HG03196 (cell line): ENCODE measurements around the gene MFAP4.

Experiments
- ATAC-seq: cut with Tn5 transposase; IDR thresholded peaks from one replicate; pipeline ENCODE4 v1.9.1; 2021; ENCODE audit not compliant: unreplicated experiment

Gene MFAP4, protein sequence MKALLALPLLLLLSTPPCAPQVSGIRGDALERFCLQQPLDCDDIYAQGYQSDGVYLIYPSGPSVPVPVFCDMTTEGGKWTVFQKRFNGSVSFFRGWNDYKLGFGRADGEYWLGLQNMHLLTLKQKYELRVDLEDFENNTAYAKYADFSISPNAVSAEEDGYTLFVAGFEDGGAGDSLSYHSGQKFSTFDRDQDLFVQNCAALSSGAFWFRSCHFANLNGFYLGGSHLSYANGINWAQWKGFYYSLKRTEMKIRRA

DNA sequence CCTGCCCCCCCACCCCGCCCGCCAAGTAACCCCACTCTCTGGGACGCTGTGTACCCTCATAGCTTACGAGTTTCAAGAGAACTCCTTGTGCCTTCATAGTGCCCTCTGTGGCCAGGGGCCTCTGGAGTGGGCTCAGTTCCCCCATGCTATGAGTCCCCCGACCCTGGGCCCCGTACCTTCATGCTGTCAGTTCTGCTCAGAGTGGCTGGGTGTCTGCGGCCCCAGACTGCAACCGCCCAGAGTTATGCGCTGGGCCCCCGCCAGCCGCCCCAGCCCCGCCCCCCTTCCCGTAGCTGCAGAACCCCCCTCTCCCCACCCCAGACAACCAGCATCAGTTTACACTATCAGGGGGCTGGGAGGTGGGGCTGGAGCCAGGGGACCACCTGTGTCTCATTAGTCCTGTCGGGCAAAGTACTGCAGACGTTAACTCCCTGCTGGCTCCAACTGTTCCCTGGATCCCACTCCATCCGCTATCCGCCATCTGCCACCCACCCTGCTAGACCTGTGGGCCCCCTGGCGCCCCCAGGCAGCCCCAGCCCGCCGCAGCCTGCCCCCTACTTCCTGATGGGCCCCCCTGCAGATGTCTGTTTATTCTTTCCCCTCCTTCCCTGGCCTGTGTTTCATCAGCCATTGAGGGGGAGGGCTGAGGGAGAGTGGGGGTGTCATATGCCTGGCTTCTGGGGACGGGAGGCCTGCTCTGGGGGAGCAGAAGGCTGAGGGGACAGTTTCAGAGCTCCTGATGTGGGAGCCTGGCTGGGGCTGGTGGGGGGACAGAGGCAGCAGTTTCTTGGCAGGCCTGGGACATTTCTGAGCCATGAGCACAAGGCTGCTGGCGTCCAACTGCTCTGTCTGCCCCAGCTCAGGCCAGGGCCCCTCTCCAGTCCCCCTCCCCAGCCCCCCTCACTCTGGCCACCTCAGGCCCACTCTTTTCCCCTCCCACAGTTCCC lies at the start of gene MFAP4:
Gene MFAP4, minus strand, starts transcription at position 217 of the 947 bp plus-strand sequence. Its CDS starts 35 bp downstream, at position 182.
- no peak for ATAC-seq

DNA sequence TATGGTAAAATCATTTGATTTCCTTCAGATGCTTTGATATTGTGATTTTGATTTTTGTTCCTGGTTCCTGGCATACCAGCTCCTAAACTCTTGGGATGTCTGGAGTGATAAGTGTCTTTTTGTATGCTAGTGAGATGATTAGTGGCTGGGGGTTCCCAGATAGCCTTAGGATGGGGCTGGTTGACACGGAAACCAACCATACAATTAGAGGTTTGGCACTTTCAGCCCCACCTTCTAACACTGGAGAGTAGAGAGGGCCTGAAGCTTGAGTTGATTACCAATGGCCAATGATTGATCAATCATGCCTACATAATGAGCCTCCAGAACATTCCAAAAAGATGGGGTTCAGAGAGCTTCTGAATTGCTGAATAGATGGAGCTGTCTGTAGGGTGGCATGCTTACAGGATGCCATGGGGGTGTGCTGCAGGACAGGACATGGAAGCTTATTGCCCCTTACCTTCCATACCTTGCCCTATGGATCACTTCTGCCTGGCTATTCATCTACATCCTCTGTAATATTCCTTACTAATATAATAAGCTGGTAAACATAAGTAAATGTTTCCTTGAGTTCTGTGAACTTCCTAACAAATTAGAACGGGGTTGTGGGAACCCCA lies 46.8 kb upstream of the MFAP4 start:
- ATAC-seq, result no peak

DNA sequence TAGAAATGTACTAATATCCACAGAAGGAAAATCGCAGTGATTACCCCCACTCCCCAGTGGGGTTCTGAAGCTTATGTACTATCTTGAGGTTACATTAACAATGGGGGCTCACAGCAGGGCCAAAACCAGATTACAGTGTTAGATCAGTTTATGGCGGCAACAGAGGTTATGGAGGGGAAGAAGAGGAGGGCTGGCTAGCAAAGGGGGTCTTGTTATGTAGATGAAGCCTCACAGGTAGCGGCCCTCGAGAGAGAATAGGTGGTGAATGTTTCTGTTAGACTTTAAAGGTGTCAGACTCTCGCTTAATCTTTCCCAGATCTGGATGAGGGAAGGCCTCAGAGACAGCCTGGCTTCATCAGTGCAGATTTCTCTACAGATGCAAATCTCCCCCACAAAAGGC lies 46.3 kb upstream of the MFAP4 start:
- no peak for ATAC-seq

DNA sequence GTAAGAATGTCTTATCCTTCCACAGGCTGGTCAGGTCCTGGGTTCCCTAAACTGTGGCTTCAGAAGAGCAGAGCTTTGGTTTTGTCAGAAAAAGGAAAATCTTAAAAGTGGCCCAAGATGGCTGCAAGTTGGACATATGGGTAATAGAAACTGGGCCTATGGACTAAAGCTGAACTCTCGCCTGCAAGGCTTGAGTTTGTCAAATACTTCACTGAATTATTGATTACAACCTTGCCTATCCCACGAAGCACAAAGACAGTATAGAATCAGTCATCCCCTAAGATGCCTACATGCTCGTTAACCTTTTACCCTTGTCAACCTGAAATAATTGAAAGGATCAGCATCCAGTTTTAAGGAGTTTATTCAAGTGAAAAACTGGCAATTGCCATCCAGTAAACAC lies 44.7 kb upstream of the MFAP4 start:
- no peak for ATAC-seq

DNA sequence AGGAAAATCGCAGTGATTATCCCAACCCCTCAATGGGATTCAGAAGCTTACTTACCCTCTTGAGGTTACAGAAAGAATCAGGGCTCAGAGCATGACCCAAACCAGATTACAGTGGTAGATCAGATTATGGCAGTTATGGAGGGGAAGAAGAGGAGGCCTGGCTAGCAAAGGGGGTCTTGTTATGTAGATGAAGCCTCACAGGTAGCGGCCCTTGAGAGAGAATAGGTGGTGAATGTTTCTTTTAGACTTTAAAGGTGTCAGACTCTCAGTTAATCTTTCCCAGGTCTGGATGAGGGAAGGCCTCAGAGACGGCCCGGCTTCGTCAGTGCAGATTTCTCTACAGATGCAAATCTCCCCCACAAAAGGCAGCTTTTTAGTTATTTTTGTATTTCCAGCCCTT lies 39.6 kb upstream of the MFAP4 start:
- no peak for ATAC-seq

DNA sequence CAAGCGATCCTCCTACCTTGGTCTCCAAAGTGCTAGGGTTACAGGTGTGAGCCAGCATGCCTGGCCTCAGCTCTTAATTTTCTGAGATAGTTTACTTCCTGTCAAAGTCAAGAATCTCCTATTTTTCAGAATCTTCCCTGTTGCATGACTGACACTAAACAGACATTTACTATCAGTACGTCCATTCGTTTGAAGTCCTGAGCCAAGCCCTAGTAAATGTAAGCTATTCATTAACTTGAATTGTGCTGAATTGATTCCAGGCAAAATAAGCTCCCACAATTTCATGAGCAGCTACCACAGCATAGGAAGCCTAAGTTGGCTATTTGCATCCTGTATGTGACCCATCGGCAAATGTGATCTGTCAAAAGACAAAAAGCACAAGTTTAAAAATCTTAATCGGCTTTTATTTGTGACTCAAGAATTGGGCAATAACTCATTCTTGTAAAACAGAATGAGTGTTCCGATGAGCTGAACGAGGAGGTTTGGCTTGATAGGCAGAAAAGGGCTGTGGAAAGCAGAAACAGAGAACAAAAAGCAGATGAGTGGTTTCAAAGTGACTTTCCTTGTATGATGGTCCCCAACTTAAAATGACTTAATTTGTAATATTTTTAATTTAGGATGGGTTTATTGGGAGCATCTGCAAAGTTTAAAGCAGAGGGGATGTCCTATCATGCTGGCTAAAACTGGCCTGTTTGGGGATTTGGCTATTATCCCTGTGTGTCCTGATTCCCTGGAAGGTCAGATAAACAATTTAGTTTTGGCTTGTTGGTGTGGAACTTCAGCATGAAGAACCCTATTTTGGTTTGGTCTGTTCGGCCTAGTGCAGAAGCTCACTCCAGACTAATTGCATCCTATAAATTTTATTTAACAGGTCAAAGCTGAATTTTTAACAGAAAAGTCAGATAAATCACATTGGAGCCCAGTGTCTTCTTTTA lies 38.2 kb upstream of the MFAP4 start:
- ATAC-seq, result no peak

DNA sequence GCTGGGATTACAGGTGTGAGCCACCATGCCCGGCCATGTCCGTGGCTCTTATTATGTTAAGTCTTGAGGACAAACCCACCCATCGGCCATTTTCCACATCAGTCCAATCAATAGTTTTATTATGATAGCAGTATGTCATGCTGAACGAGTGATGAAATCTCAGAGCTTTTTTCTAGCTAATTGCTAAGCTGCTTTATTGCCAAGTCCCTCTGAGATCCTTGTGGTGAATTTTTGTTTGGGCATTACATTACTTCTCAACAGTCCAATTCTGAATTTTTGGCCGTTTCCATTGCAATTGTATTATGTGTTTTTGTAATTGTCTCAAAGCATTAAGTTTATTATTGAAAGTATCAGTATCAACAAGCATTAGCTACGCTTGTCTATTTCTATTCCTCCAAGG lies 34.9 kb upstream of the MFAP4 start:
- ATAC-seq, result no peak

DNA sequence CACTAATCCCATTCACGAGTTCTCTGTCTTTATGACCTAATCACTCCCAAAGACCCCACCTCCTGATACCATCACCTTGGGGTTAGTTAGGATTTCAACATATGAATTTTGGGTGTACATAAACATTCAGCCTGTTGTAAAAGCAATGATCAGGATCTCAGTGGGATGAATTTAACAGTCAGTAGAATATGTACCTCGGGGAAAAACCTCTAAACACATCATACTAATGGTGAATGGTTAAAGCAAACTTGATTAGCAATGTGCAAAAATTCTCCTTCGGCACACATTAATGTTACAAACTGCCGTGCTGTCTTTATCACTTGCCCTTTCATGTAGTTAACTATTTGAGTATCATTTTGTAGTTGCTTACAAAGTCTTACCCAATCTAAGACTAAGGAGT lies 34.2 kb upstream of the MFAP4 start:
- no peak for ATAC-seq

DNA sequence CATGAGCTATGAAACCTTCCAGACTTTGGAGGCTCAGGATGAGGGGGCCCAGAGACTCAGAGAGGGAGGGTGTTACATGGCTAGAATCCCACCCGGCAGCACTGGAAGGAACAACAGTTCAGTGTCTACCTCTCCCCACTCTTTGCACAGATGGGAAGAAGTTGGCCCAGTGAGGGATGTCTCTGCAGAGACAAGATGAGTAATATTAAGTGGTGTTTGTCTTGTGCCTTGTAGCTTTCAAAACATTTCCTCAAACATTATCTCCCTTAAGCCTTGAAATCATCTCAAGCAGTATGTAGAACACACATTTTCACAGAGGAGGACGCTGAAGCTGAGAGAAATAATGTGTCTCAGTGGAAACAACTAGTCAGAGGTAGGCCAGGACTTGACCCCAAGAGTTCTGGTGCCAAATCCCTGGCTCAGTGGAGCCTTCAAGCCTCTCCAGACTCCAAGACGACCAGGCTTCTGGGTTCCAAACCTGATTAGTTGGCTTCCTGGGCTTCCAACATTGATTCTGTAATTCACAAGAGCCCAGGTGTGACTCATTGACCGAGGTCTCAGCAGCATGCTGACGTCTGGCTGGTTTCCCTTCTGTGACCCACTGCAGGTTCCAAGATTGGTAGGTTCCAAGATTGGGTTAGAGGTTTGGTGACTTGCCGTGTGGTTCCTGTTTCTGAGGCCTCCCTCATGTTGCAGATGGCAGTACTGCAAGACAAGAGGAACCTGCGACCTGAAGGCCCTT lies 31.4 kb upstream of the MFAP4 start:
- no peak for ATAC-seq

DNA sequence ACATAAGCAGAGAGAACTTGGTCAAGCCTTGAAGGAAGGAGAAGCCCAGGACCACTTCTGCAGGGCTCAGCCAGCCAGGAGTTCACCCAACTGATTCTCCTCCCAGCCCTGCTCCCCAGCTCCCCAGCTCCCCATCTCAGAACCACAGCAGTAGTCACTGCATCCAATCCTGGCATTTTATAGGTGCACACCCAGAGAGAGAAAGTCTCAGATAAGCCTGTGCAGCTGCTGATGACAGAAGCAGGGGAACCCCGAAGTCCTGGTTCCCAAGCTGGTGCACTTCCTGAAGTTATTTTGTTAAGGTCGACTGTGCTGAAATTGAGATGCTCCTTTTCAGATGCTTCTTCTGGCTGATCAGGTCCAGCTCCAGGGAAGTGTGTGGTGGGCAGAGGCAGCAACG lies 30.6 kb upstream of the MFAP4 start:
- ATAC-seq, result no peak

DNA sequence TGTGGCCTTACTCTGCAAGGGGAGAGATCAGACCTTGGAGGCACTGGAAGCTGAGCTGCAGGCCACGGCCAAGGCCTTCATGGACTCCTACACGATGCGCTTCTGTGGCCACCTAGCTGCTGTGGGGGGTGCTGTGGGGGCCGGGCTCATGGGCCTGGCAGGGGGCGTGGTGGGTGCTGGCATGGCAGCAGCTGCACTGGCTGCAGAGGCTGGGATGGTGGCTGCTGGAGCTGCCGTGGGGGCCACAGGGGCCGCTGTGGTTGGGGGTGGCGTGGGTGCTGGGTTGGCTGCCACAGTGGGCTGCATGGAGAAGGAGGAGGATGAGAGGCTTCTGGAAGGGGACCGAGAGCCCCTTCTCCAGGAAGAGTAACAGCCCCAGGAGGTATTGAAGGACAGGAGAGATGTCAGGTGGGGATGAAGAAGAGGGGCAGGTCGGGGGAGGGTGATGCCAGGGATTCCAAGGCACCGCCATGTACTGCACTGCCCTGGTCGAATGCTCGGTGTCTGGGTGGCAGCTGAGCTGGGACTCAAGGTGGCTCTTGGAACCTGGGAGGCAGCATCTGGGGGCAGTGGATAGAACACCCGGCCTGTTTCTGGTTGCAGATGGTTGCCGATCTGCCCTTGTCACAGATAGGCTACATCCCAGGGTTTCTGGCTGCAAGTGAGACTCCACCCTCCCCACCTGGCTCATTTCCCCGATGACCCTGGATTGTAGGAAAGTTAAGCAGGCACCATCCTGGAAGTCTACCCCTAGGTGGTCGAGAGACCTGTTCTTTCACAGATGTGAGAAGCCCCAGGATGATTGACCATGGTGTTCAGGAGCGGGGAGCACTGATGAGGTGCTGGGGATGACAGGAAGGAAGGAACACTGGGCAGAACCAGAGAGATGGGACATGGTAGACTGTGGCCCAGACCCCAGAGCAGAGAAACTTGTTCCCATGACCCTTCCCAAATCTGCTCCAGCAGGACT lies 29.1 kb upstream of the MFAP4 start:
- no peak for ATAC-seq

DNA sequence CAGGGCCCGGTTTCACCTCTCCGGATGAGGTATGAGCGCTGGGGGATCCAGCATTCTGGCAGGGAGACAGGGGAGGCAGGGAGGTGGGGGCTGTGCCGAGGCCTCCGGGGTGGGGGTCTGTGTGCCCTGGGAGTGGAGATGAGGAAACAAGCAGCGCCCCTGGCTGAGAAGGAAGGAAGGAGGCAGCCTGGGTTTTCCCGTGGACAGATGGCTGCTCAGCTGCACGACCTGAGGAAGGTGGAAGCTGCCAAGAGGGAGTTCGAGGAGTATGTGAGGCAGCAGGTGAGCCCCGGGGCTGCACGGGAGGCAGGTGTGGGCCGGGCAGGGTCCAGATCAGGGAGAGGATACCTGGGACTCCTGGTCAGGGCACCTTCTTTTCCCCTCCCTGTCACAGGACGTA lies 28.3 kb upstream of the MFAP4 start:
- no peak for ATAC-seq

DNA sequence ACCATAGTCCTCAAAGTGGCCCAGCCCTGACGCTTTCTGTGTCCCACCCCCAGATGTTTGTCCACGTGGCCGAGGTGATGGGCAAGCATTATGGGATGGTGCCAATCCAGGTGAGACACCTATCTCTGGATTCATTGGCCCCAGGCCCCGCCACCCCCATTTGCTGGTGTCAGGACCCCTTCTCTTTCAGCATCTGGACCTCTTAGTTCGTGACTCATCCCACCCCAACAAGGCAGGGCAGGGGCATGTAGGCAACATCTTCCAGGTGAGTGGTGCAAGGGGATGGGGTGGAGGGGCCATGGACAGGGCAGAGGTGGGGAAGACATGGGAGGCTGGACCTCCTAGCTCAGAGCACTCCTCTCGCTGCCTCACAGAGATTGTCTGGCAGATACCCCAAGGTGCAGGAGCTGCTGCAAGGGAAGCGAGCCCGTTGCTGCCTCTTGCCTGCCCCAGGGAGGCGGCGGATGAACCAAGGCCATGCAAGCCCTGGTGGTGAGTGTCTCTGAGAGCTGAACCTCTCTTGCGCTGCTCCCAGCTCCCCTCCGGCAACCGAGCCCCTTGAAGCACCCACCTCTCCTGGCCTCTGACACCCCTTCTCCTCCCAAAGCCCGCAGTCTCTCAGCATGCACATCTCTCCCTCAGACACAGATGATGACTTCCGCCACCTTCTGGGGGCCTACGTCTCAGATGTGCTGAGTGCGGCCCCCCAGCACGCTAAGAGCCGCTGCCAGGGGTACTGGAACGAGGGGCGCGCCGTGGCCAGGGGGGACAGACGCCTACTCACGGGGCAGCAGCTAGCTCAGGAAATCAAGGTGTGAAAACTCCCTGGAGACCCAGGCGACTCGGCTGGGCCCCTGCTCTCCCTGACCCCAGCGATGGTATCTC lies 27.6 kb upstream of the MFAP4 start:
- ATAC-seq, result no peak

DNA sequence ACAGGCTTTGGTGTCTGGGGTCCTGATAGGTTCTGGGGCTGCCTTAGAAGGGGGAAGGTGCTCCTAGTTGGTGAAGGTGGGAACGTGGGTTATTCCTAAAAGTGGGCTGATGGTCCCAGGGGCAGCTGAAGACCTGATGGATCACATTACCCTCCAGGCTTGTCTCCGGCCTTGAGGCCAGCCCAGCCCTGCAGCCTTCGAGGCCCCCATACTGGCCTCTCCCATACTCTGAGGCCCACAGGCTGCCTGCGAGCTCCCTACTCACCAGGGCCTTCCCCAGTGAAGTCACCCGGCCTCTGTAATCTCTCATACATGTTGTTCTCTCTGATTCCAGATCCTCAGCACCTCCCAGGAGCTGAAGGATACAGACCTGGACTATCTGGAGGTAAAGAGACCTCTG lies 26.8 kb upstream of the MFAP4 start:
- no peak for ATAC-seq

DNA sequence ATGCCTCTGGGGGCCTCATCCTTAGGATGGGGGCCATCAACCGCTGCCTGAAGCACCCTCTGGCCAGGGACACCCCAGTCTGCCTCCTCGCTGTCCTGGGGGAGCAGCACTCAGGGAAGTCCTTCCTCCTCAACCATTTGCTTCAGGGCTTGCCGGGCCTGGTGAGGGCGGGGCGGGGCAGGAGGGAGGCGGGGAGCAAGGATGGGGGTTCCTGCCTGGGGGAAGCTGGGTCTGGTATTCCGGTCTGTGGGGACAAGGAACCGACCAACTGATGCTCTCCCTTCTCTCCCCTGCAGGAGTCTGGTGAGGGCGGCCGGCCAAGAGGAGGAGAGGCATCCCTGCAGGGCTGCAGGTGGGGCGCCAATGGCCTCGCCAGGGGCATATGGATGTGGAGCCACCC lies 26.0 kb upstream of the MFAP4 start:
- ATAC-seq, result no peak

DNA sequence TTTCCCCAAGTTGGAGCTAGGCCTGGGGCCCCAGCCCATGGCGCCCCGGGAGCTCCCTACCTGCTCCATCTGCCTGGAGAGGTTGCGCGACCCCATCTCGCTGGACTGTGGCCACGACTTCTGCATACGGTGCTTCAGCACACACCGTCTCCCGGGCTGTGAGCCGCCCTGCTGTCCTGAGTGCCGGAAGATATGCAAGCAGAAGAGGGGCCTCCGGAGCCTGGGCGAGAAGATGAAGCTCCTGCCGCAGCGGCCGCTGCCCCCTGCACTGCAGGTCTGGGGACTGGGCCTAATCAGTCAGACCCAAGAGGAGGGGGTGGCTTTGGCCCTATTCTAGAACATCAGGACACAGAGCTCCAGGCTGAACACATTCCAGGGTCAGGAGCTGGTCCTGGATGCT lies 25.5 kb upstream of the MFAP4 start:
- no peak for ATAC-seq

DNA sequence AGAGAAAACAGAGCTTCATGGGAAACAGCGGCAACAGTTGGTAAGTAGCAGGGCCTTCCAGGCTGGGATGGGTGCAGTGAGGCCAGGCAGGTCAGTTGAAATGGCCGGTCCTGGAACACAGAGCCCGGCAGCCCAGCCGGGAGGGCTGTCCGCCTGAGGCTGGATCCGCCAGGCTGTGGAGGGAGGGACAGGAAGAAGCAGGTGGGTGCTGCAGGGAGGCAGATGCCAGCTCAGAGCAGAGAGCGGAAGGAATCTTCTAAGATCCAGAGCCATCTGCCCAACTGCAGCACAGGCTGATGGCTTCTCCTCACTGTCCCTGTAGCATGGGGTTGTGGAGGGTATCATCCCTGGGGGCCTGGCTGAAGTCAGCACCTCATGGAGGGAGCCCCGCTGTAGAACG lies 24.6 kb upstream of the MFAP4 start:
- ATAC-seq, result no peak
